AG08395 (cell line): ENCODE results near the gene EEF1A1.
"Not testable (repeated sequence)": the region's sequence is repeated elsewhere in the genome, so short reads cannot be mapped to it uniquely, and the experiment has no call there.

Experiments used
- DNase-seq: peaks from one replicate; pipeline ENCODE4 v3.0.0; 2012; ENCODE audit warnings: mixed read lengths, low spot score

Gene EEF1A1

GRCh38 chr6:73537677-73538076 lies 16.8 kb upstream of the EEF1A1 start:
- DNase-seq, result no peak

- no peak for DNase-seq
Observed at GRCh38 chr6:73534628-73535027, 13.8 kb upstream of the EEF1A1 start.

GRCh38 chr6:73532293-73532692 lies 11.5 kb upstream of the EEF1A1 start:
- DNase-seq, result no peak

- DNase-seq, result no peak
Observed at GRCh38 chr6:73528897-73529296, 8.1 kb upstream of the EEF1A1 start.

- no peak for DNase-seq
Observed at GRCh38 chr6:73525546-73526330, 4.9 kb upstream of the EEF1A1 start.

- peak; percentile 18 for DNase-seq
Observed at GRCh38 chr6:73523434-73524123, 2.7 kb upstream of the EEF1A1 start.

- DNase-seq, result peak; percentile 57
Observed at GRCh38 chr6:73521351-73521985, 636 bp upstream of the EEF1A1 start.

GRCh38 chr6:73519926-73520687 lies 725 bp downstream of the EEF1A1 start:
- peak; percentile 31 for DNase-seq

GRCh38 chr6:73518982-73519881 lies 1.6 kb downstream of the EEF1A1 start:
- DNase-seq, result not testable (repeated sequence)

- DNase-seq, result not testable (repeated sequence)
Observed at GRCh38 chr6:73518100-73518981, 2.5 kb downstream of the EEF1A1 start.

- DNase-seq, result no peak
Observed at GRCh38 chr6:73516514-73517489, 4.0 kb downstream of the EEF1A1 start.

- DNase-seq, result no peak
Observed at GRCh38 chr6:73515204-73515655, 5.6 kb downstream of the EEF1A1 start.

- DNase-seq, result no peak
Observed at GRCh38 chr6:73514746-73515110, 6.1 kb downstream of the EEF1A1 start.

- no peak for DNase-seq
Observed at GRCh38 chr6:73513496-73513854, 7.4 kb downstream of the EEF1A1 start.

- DNase-seq, result no peak
Observed at GRCh38 chr6:73511796-73512195, 9.0 kb downstream of the EEF1A1 start.

- DNase-seq, result no peak
Observed at GRCh38 chr6:73509851-73510250, 11.0 kb downstream of the EEF1A1 start.

- DNase-seq, result no peak
Observed at GRCh38 chr6:73508776-73509175, 12.1 kb downstream of the EEF1A1 start.

GRCh38 chr6:73506246-73506645 lies 14.6 kb downstream of the EEF1A1 start:
- no peak for DNase-seq

- DNase-seq, result not testable (repeated sequence)
Observed at GRCh38 chr6:73505705-73506104, 15.1 kb downstream of the EEF1A1 start.
